Measurements from ENCODE around the gene ACTR3. TPM values are rescaled to one million over a fixed set of nuclear protein-coding genes. Genes with fewer than 3 reads are reported as not detected.

ACTR3 gene
- total and polyA plus RNA-seq, 8 donors: 10.3 to 112 (median 52.9) TPM

- H3K27me3 ChIP-seq: no peaks in the 10 kb centered on the region
Observed at GRCh38 chr2:113879457-113879856, 10.4 kb upstream of the ACTR3 start.

GRCh38 chr2:113886479-113887008, 3.3 kb upstream of the ACTR3 start:
- 73 to 77% methylated on average over 2 of the region's 2 CpGs for whole genome bisulfite sequencing, 2 donors
- H3K36me3 ChIP-seq: no peaks in the 10 kb centered on the region
- DNase-seq: peak in 1 of 6 donors; percentile 35
- peaks cover under 1 to 25% (median 8%) of the 10 kb centered on the region in 3 donors for H3K4me1 ChIP-seq
- no peak for TF ChIP-seq CTCF (IDR thresholded peaks at IDR 0.05)
- no peak for FAIRE-seq
- no peaks in the 10 kb centered on the region for H3K27me3 ChIP-seq
- no peak for ATAC-seq
- H3K9me3 ChIP-seq: no peaks in the 10 kb centered on the region
- no peak overlapping the region for H3K4me3 ChIP-seq
- peak overlapping the region in 2 of 4 donors; percentile 25 to 42 for H3K27ac ChIP-seq
- intact Hi-C loops (cut with DNase I): loop anchor here in 1 of 3 donors (10.0 kb wide), 1 partner anchor 122 kb away; no protein-coding TSS in a partner anchor

More at GRCh38 chr2:113879457-113879856, 10.4 kb upstream of the ACTR3 start:
- Histone ChIP-seq H3K36me3 (no peaks in the 10 kb centered on the region), H3K4me1 (peaks cover 0 to 7% (median 0%) of the 10 kb centered on the region in 3 donors), H3K4me3 (no peak overlapping the region), H3K9me3 (no peaks in the 10 kb centered on the region), H3K27ac (no peak overlapping the region)
- intact Hi-C loops (cut with DNase I): no loop called here
- 93 to 94% methylated on average over 3 of the region's 3 CpGs for WGBS, 2 donors
- ATAC-seq (no peak), FAIRE-seq (no peak), DNase-seq (no peak)
- no peak for TF ChIP-seq CTCF (IDR thresholded peaks at IDR 0.05)

- H3K27ac ChIP-seq: peak overlapping the region in 2 of 4 donors; percentile 25 to 42
- intact Hi-C loops (cut with DNase I): loop anchor here in 1 of 3 donors (10.0 kb wide), 1 partner anchor 122 kb away; no protein-coding TSS in a partner anchor
- TF ChIP-seq CTCF (IDR thresholded peaks at IDR 0.05): no peak
- no peaks in the 10 kb centered on the region for H3K36me3 ChIP-seq
- no peak for FAIRE-seq
- 90 to 92% methylated on average over 7 of the region's 7 CpGs for WGBS, 2 donors
- DNase-seq: no peak
- H3K4me1 ChIP-seq: peaks cover 6 to 30% (median 15%) of the 10 kb centered on the region in 3 donors
- ATAC-seq: no peak
- no peaks in the 10 kb centered on the region for H3K9me3 ChIP-seq
- H3K27me3 ChIP-seq: no peaks in the 10 kb centered on the region
- no peak overlapping the region for H3K4me3 ChIP-seq
Observed at GRCh38 chr2:113887009-113887792, 2.7 kb upstream of the ACTR3 start.

GRCh38 chr2:113888641-113889470, 1.0 kb upstream of the ACTR3 start:
- ATAC-seq (no peak), DNase-seq (peak in 3 of 6 donors; percentile 28 to 62 (median 52)), FAIRE-seq (no peak)
- Histone ChIP-seq H3K27ac (peak overlapping the region; percentile 58 to 100 (median 80)), H3K4me1 (peaks cover 13 to 37% (median 25%) of the 10 kb centered on the region in 3 donors), H3K36me3 (no peaks in the 10 kb centered on the region), H3K27me3 (no peaks in the 10 kb centered on the region), H3K4me3 (peak overlapping the region; percentile 52 to 97 (median 94)), H3K9me3 (no peaks in the 10 kb centered on the region)
- 34 to 38% methylated on average over 14 of the region's 14 CpGs for WGBS, 2 donors
- no peak for TF ChIP-seq CTCF (IDR thresholded peaks at IDR 0.05)
- intact Hi-C loops (cut with DNase I): loop anchor here in 1 of 3 donors (10.0 kb wide), 1 partner anchor 124 kb away; no protein-coding TSS in a partner anchor

All from pancreas (tissue), 10 donors.